Right hindlimb (tissue), 1 donor: Measurements from ENCODE around the gene CLVS2.

Source experiments
- DNase-seq: peaks from one replicate; pipeline ENCODE4 v3.0.0-alpha.2; 2018

Gene CLVS2

GRCh38 chr6:123027408-123027807, 31.4 kb downstream of the CLVS2 start:
- no peak for DNase-seq

GRCh38 chr6:123028263-123028662, 32.2 kb downstream of the CLVS2 start:
- DNase-seq = no peak

GRCh38 chr6:123030282-123030681, 34.2 kb downstream of the CLVS2 start:
- no peak for DNase-seq

GRCh38 chr6:123036648-123037047, 40.6 kb downstream of the CLVS2 start:
- no peak for DNase-seq

- DNase-seq = no peak
These were observed 43.4 kb downstream of the CLVS2 start for GRCh38 chr6:123039431-123039830.

- no peak for DNase-seq
These were observed 46.4 kb downstream of the CLVS2 start for GRCh38 chr6:123042401-123042800.

GRCh38 chr6:123044341-123044860, 48.4 kb downstream of the CLVS2 start:
- DNase-seq = no peak

GRCh38 chr6:123053602-123054225, 57.7 kb downstream of the CLVS2 start:
- no peak for DNase-seq

- DNase-seq = no peak
These were observed 59.2 kb downstream of the CLVS2 start for GRCh38 chr6:123055256-123055655.

- no peak for DNase-seq
These were observed 66.6 kb downstream of the CLVS2 start for GRCh38 chr6:123062670-123063069.

GRCh38 chr6:123064038-123064437, 68.0 kb downstream of the CLVS2 start:
- DNase-seq = no peak

- no peak for DNase-seq
These were observed 78.6 kb downstream of the CLVS2 start for GRCh38 chr6:123074616-123075015.

- DNase-seq = no peak
These were observed 89.4 kb downstream of the CLVS2 start for GRCh38 chr6:123085403-123085802.

GRCh38 chr6:123089226-123089625, 93.2 kb downstream of the CLVS2 start:
- DNase-seq = no peak

GRCh38 chr6:123091091-123091895, 95.3 kb downstream of the CLVS2 start:
- no peak for DNase-seq

GRCh38 chr6:123091896-123092271, 95.8 kb downstream of the CLVS2 start:
- DNase-seq = no peak

- DNase-seq = no peak
These were observed 98.8 kb downstream of the CLVS2 start for GRCh38 chr6:123094795-123095194.

GRCh38 chr6:123105561-123105960, 109.5 kb downstream of the CLVS2 start:
- no peak for DNase-seq

GRCh38 chr6:123116370-123116769, 120.3 kb downstream of the CLVS2 start:
- DNase-seq = no peak

- no peak for DNase-seq
These were observed 121.3 kb downstream of the CLVS2 start for GRCh38 chr6:123117145-123117908.

GRCh38 chr6:123118811-123119210, 122.8 kb downstream of the CLVS2 start:
- DNase-seq = no peak
